Activated B cell treated with CpG ODN at 0.5 μM for 24 hours (primary cell): ENCODE data around the gene TLE5. TPM values are rescaled to one million over a fixed set of nuclear protein-coding genes. Genes with fewer than 3 reads are reported as not detected.

ENCODE experiments used
- ATAC-seq: fragments of 200-7000 bp; cut with Tn5 transposase; one replicate; pipeline ENCODE4 v1.10.0; 2021; ENCODE audit warnings: low read depth, mild to moderate bottlenecking, moderate library complexity
- CTCF ChIA-PET: fragments of 350-600 bp; sonication (Branson Sonifier 250); formaldehyde crosslinking; loops from one replicate; lab custom pipeline; 2021; ENCODE audit warnings: antibody characterized with exemption; lab: Charles Lee
- POLR2A ChIA-PET: fragments of 350-600 bp; sonication (Branson Sonifier 250); formaldehyde crosslinking; loops from one replicate; lab custom pipeline; 2021; ENCODE audit warnings: antibody characterized with exemption; lab: Charles Lee
- DNase-seq: peaks from one replicate; pipeline ENCODE4 v3.0.0; 2022
- H3K27ac Mint-ChIP-seq: one replicate; pipeline ENCODE4 v1.8.0; 2020; ENCODE audit warnings: mixed read lengths
- H3K27me3 Mint-ChIP-seq: one replicate; pipeline ENCODE4 v1.8.0; 2021; ENCODE audit warnings: mixed read lengths
- H3K36me3 Mint-ChIP-seq: one replicate; pipeline ENCODE4 v1.8.0; 2021; ENCODE audit warnings: low read depth, mixed read lengths
- H3K4me1 Mint-ChIP-seq: one replicate; pipeline ENCODE4 v1.8.0; 2021; ENCODE audit warnings: mixed read lengths
- H3K4me3 Mint-ChIP-seq: one replicate; pipeline ENCODE4 v1.8.0; 2020; ENCODE audit warnings: mild to moderate bottlenecking, mixed read lengths
- H3K9me3 Mint-ChIP-seq: one replicate; pipeline ENCODE4 v1.8.0; 2020; ENCODE audit warnings: mixed read lengths
- CTCF ChIP-seq: fragments of 200-600 bp; IDR thresholded peaks from one replicate; pipeline ENCODE4 v1.8.0; 2022; ENCODE audit warnings: antibody characterized with exemption, mild to moderate bottlenecking
- intact Hi-C: fragments of 100-400 bp; cut with micrococcal nuclease; formaldehyde crosslinking; loops from one replicate; pipeline ENCODE4 v1.15.1; 2024
- total RNA-seq: library from RNA; stranded (reverse); gene quantifications from 2 replicates; pipeline ENCODE4 v1.2.3, GENCODE V29; 2022

Gene TLE5
- total RNA-seq, 1 donor from 2014 or later: 323 TPM

GRCh38 chr19:3024509-3024869 is 37.8 kb downstream of the TLE5 start:
- Mint-ChIP-seq H3K27ac (no peak overlapping the region), H3K4me1 (peaks cover 12% of the 10 kb centered on the region), H3K9me3 (no peaks in the 10 kb centered on the region), H3K27me3 (peaks cover 27% of the 10 kb centered on the region), H3K4me3 (no peak overlapping the region), H3K36me3 (no peaks in the 10 kb centered on the region)
- ATAC-seq: no peak
- DNase-seq: no peak
- POLR2A ChIA-PET: no interaction called here
- CTCF ChIA-PET: no interaction called here
- intact Hi-C loops: no loop called here
- no peak for TF ChIP-seq CTCF

- no peak overlapping the region for H3K27ac Mint-ChIP-seq
- POLR2A ChIA-PET: no interaction called here
- H3K4me3 Mint-ChIP-seq: no peak overlapping the region
Measured at GRCh38 chr19:3020321-3020960, 41.9 kb downstream of the TLE5 start.

GRCh38 chr19:3019211-3019854 is 43.0 kb downstream of the TLE5 start:
- no peaks in the 10 kb centered on the region for H3K4me1 Mint-ChIP-seq
- no peaks in the 10 kb centered on the region for H3K36me3 Mint-ChIP-seq
- no peak overlapping the region for H3K27ac Mint-ChIP-seq
- H3K27me3 Mint-ChIP-seq: peaks cover 7% of the 10 kb centered on the region
- H3K4me3 Mint-ChIP-seq: no peak overlapping the region
- ChIA-PET CTCF (no interaction called here), POLR2A (no interaction called here)
- TF ChIP-seq CTCF: no peak
- intact Hi-C loops: no loop called here
- DNase-seq (no peak), ATAC-seq (no peak)
- no peaks in the 10 kb centered on the region for H3K9me3 Mint-ChIP-seq

More at GRCh38 chr19:3020321-3020960, 41.9 kb downstream of the TLE5 start:
- DNase-seq (no peak), ATAC-seq (no peak)
- intact Hi-C loops: no loop called here
- H3K36me3 Mint-ChIP-seq: no peaks in the 10 kb centered on the region
- CTCF ChIA-PET: no interaction called here
- no peaks in the 10 kb centered on the region for H3K9me3 Mint-ChIP-seq
- peaks cover 8% of the 10 kb centered on the region for H3K4me1 Mint-ChIP-seq
- no peak for TF ChIP-seq CTCF
- peaks cover 12% of the 10 kb centered on the region for H3K27me3 Mint-ChIP-seq

- Mint-ChIP-seq H3K27me3 (no peaks in the 10 kb centered on the region), H3K9me3 (no peaks in the 10 kb centered on the region), H3K36me3 (no peaks in the 10 kb centered on the region), H3K27ac (no peak overlapping the region), H3K4me1 (no peaks in the 10 kb centered on the region), H3K4me3 (no peak overlapping the region)
- intact Hi-C loops: no loop called here
- no peak for TF ChIP-seq CTCF
- ChIA-PET CTCF (no interaction called here), POLR2A (no interaction called here)
- ATAC-seq (no peak), DNase-seq (no peak)
Measured at GRCh38 chr19:3017923-3018322, 44.4 kb downstream of the TLE5 start.

GRCh38 chr19:3015126-3016057 is 46.9 kb downstream of the TLE5 start:
- Mint-ChIP-seq H3K36me3 (no peaks in the 10 kb centered on the region), H3K4me1 (no peaks in the 10 kb centered on the region), H3K9me3 (no peaks in the 10 kb centered on the region), H3K27ac (no peak overlapping the region), H3K27me3 (no peaks in the 10 kb centered on the region), H3K4me3 (no peak overlapping the region)
- no peak for TF ChIP-seq CTCF
- ATAC-seq (no peak), DNase-seq (no peak)
- intact Hi-C loops: no loop called here
- ChIA-PET CTCF (no interaction called here), POLR2A (no interaction called here)
